Body of pancreas (tissue), 4 donors: ENCODE data around the gene MAS1L.

Experiments used
- CTCF ChIP-seq, 7 experiments: fragments of 450-650 bp in 4 of 7; fragments of 200-600 bp in 3 of 7; sonication (generic) in 3 of 7; IDR thresholded peaks; one replicate each; pipeline ENCODE4 v1.5.1; 2016 to 2019; ENCODE audit warnings: antibody characterized with exemption in 7 of 7
- POLR2A ChIP-seq, 3 donors: fragments of 450-650 bp; IDR thresholded peaks; one replicate each; pipeline ENCODE4 v1.6.1; 2016; ENCODE audit warnings: antibody characterized with exemption in 3 of 3, mild to moderate bottlenecking in 2 of 3

GRCh38 chr6:29510746-29511300, 23.1 kb upstream of the MAS1L start:
- no peak for TF ChIP-seq CTCF (IDR thresholded peaks at IDR 0.05)
- no peak for TF ChIP-seq POLR2A (IDR thresholded peaks at IDR 0.05)
